ENCODE data around the gene SMIM35.

DNA sequence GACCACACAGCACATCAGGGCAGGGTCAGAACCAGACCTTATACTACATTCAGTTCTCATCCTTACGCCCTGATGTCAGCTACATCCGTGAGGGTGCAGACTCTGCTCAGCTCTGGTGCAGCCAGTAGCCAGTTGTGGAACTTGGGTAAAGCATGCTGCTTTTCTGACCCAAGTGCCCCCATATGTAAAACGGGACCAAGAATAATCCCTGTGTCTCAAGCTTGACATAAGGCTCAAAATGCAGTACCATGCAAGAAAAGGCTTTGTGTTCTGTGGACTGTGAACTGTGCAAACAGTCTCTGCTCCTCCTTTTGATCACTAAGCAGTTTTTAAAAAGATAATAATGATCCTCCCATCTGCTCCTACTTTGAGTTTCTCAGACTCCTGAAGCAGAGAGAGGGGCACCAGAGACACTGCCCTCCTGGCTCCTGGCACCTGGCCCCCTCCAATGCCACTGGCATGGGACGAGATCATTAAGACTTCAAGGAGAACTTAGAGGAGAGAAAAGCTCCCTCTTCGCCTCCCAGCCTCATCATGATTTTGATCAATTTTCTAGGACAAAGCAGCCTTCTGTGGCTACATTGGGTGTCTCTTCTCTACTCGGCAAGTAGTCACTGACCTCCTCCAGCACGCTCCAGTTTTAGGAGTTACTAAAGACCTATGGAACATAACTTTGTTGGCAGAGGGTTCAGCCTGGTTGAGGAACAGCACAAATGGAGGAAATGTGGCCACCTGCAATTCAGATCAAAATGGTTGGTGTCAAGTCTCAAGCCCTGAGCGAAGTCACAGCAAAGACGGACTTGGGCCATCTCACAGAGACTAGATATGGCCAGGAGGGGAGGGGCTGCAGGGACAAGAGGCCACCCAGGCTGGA is 76.7 kb downstream of the SMIM35 start:
- TF ChIP-seq, protein P1, sequence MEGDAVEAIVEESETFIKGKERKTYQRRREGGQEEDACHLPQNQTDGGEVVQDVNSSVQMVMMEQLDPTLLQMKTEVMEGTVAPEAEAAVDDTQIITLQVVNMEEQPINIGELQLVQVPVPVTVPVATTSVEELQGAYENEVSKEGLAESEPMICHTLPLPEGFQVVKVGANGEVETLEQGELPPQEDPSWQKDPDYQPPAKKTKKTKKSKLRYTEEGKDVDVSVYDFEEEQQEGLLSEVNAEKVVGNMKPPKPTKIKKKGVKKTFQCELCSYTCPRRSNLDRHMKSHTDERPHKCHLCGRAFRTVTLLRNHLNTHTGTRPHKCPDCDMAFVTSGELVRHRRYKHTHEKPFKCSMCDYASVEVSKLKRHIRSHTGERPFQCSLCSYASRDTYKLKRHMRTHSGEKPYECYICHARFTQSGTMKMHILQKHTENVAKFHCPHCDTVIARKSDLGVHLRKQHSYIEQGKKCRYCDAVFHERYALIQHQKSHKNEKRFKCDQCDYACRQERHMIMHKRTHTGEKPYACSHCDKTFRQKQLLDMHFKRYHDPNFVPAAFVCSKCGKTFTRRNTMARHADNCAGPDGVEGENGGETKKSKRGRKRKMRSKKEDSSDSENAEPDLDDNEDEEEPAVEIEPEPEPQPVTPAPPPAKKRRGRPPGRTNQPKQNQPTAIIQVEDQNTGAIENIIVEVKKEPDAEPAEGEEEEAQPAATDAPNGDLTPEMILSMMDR (IDR thresholded peaks at IDR 0.05 in 4 of 5, conservative IDR thresholded peaks at IDR 0.05 in 1 of 5): no peak
- TF ChIP-seq POLR2A (IDR thresholded peaks at IDR 0.05): no peak

Data from gastrocnemius medialis (tissue), 4 donors.